Forelimb muscle (tissue), 1 donor: ENCODE results near the gene ARID4B. TPM values are rescaled to one million over a fixed set of nuclear protein-coding genes. Genes with fewer than 3 reads are reported as not detected.
"Not testable (repeated sequence)": the region's sequence is repeated elsewhere in the genome, so short reads cannot be mapped to it uniquely, and the experiment has no call there.

ENCODE experiments used
- DNase-seq: peaks from one replicate; pipeline ENCODE4 v3.0.0-alpha.2; 2013; ENCODE audit warnings: low read depth
- polyA plus RNA-seq: library from polyadenylated mRNA; unstranded; fragments of 120-200 nt; gene quantifications from one replicate; pipeline ENCODE4 v1.2.1, GENCODE V29; 2013; ENCODE audit not compliant: insufficient read length

Gene ARID4B
- 20.2 TPM for polyA plus RNA-seq

- DNase-seq, result no peak
Measured at GRCh38 chr1:235327559-235328270, at the start of gene ARID4B. Gene ARID4B (minus strand): TSS chr1:235328179. CDS start chr1:235326919, 1,260 bp downstream.

- no peak for DNase-seq
Measured at GRCh38 chr1:235375919-235376605, 48.1 kb upstream of the ARID4B start.

- no peak for DNase-seq
Measured at GRCh38 chr1:235369802-235370201, 41.8 kb upstream of the ARID4B start.

- DNase-seq, result no peak
Measured at GRCh38 chr1:235368428-235368827, 40.4 kb upstream of the ARID4B start.

- DNase-seq, result peak; percentile 97
Measured at GRCh38 chr1:235367000-235367908, 39.3 kb upstream of the ARID4B start, which contains the start of gene TBCE. Gene TBCE (plus strand): TSS chr1:235367427. CDS start chr1:235380050, 12,623 bp downstream.

- DNase-seq, result no peak
Measured at GRCh38 chr1:235366286-235366685, 38.3 kb upstream of the ARID4B start.

- not testable (repeated sequence) for DNase-seq
Measured at GRCh38 chr1:235364189-235364588, 36.2 kb upstream of the ARID4B start.

GRCh38 chr1:235358899-235359298, 30.9 kb upstream of the ARID4B start:
- no peak for DNase-seq

- DNase-seq, result no peak
Measured at GRCh38 chr1:235357485-235358373, 29.8 kb upstream of the ARID4B start.

- no peak for DNase-seq
Measured at GRCh38 chr1:235351898-235352297, 23.9 kb upstream of the ARID4B start.

- DNase-seq, result no peak
Measured at GRCh38 chr1:235351441-235351840, 23.5 kb upstream of the ARID4B start.

- no peak for DNase-seq
Measured at GRCh38 chr1:235343726-235344125, 15.7 kb upstream of the ARID4B start.

GRCh38 chr1:235342471-235342870, 14.5 kb upstream of the ARID4B start:
- DNase-seq, result no peak

- no peak for DNase-seq
Measured at GRCh38 chr1:235342039-235342438, 14.1 kb upstream of the ARID4B start.

- DNase-seq, result no peak
Measured at GRCh38 chr1:235341334-235341733, 13.4 kb upstream of the ARID4B start.

GRCh38 chr1:235339746-235340145, 11.8 kb upstream of the ARID4B start:
- no peak for DNase-seq

- DNase-seq, result no peak
Measured at GRCh38 chr1:235336903-235337302, 8.9 kb upstream of the ARID4B start.

- no peak for DNase-seq
Measured at GRCh38 chr1:235331401-235331800, 3.4 kb upstream of the ARID4B start.

GRCh38 chr1:235330918-235331285, 2.9 kb upstream of the ARID4B start:
- DNase-seq, result no peak

GRCh38 chr1:235329139-235329902, 1.3 kb upstream of the ARID4B start:
- DNase-seq, result no peak
